GM23338 (cell line): ENCODE measurements around the gene FGD3. TPM values are rescaled to one million over a fixed set of nuclear protein-coding genes. Genes with fewer than 3 reads are reported as not detected.

Source experiments
- ATAC-seq: fragments of 200-7000 bp; cut with Tn5 transposase; 3 replicates; pipeline ENCODE4 v1.9.1; 2020
- DNase-seq: peaks from one replicate; pipeline ENCODE4 v3.0.0-alpha.2; 2015; ENCODE audit warnings: low spot score
- H2AFZ ChIP-seq: fragments of 200-600 bp; sonication (generic); 2 replicates; pipeline ENCODE4 v1.8.0; 2016; ENCODE audit warnings: antibody characterized with exemption, mild to moderate bottlenecking, moderate library complexity
- H3F3A ChIP-seq: fragments of 200-600 bp; sonication (generic); replicated peaks from 2 replicates; pipeline ENCODE4 v1.8.0; 2017; ENCODE audit warnings: antibody characterized with exemption, mixed run types, low read depth
- H3K27ac ChIP-seq: fragments of 200-600 bp; sonication (generic); 2 replicates; pipeline ENCODE4 v1.6.1; 2016; ENCODE audit warnings: low read depth
- H3K27me3 ChIP-seq: fragments of 200-600 bp; sonication (generic); 2 replicates; pipeline ENCODE4 v1.8.0; 2016; ENCODE audit warnings: mild to moderate bottlenecking, mixed run types, moderate library complexity; ENCODE audit not compliant: insufficient read depth
- H3K36me3 ChIP-seq: fragments of 200-600 bp; sonication (generic); 2 replicates; pipeline ENCODE4 v1.8.0; 2016; ENCODE audit warnings: mild to moderate bottlenecking; ENCODE audit not compliant: insufficient read depth
- H3K4me1 ChIP-seq: fragments of 200-600 bp; sonication (generic); 2 replicates; pipeline ENCODE4 v1.8.0; 2016; ENCODE audit warnings: mild to moderate bottlenecking, moderate library complexity; ENCODE audit not compliant: insufficient read depth
- H3K4me2 ChIP-seq: fragments of 200-600 bp; sonication (generic); 2 replicates; pipeline ENCODE4 v1.7.1; 2017; ENCODE audit warnings: mixed run types
- H3K4me3 ChIP-seq: fragments of 200-600 bp; sonication (generic); 2 replicates; pipeline ENCODE4 v1.6.1; 2016; ENCODE audit warnings: mixed run types
- H3K79me2 ChIP-seq: fragments of 200-600 bp; sonication (generic); replicated peaks from 2 replicates; pipeline ENCODE4 v1.8.0; 2017; ENCODE audit warnings: mild to moderate bottlenecking; ENCODE audit not compliant: insufficient read depth
- H3K9me2 ChIP-seq: fragments of 200-600 bp; sonication (generic); 2 replicates; pipeline ENCODE4 v1.8.0; 2017; ENCODE audit not compliant: insufficient read depth
- H4K20me1 ChIP-seq: fragments of 200-600 bp; sonication (generic); replicated peaks from 2 replicates; pipeline ENCODE4 v1.8.0; 2017; ENCODE audit warnings: mild to moderate bottlenecking; ENCODE audit not compliant: insufficient read depth
- H3K27ac Mint-ChIP-seq: 2 replicates; pipeline ENCODE4 v1.8.0; 2020; ENCODE audit warnings: inconsistent platforms, mild to moderate bottlenecking, moderate library complexity, mixed read lengths
- H3K27me3 Mint-ChIP-seq: 3 replicates; pipeline ENCODE4 v1.8.0; 2022; ENCODE audit warnings: low read depth, mild to moderate bottlenecking, moderate library complexity, mixed read lengths, inconsistent platforms; ENCODE audit not compliant: insufficient read depth, poor library complexity
- H3K36me3 Mint-ChIP-seq: 3 replicates; pipeline ENCODE4 v1.8.0; 2021; ENCODE audit warnings: low read depth, mild to moderate bottlenecking, inconsistent platforms, moderate library complexity, mixed read lengths
- H3K4me1 Mint-ChIP-seq: 3 replicates; pipeline ENCODE4 v1.8.0; 2020; ENCODE audit warnings: mild to moderate bottlenecking, inconsistent platforms, mixed read lengths
- H3K4me3 Mint-ChIP-seq: 3 replicates; pipeline ENCODE4 v1.8.0; 2021; ENCODE audit warnings: moderate library complexity, mild to moderate bottlenecking, inconsistent platforms, mixed read lengths
- H3K9me3 Mint-ChIP-seq: 3 replicates; pipeline ENCODE4 v1.8.0; 2020; ENCODE audit warnings: moderate library complexity, mild to moderate bottlenecking, inconsistent platforms, mixed read lengths
- CREB1 ChIP-seq: fragments of 250-450 bp; sonication (Bioruptor Pico); IDR thresholded peaks from 2 replicates; pipeline ENCODE4 v1.5.0; 2020; ENCODE audit warnings: low read depth, mild to moderate bottlenecking, moderate library complexity
- EZH2 ChIP-seq: fragments of 200-600 bp; sonication (generic); IDR thresholded peaks from one replicate; pipeline ENCODE4 v1.8.0; 2017; ENCODE audit warnings: antibody characterized with exemption, mild to moderate bottlenecking, low read depth; ENCODE audit not compliant: unreplicated experiment
- EZH2phosphoT487 ChIP-seq: fragments of 200-600 bp; sonication (generic); IDR thresholded peaks from one replicate; pipeline ENCODE4 v1.8.1; 2018; ENCODE audit warnings: antibody characterized with exemption; ENCODE audit not compliant: unreplicated experiment
- JUNB ChIP-seq: IDR thresholded peaks from one replicate; pipeline ENCODE4 v1.6.1; 2016; ENCODE audit warnings: antibody characterized with exemption; ENCODE audit not compliant: unreplicated experiment
- NANOG ChIP-seq: IDR thresholded peaks from 2 replicates; pipeline ENCODE4 v1.6.1; 2016; ENCODE audit warnings: antibody characterized with exemption, borderline replicate concordance
- POLR2AphosphoS5 ChIP-seq: IDR thresholded peaks from 2 replicates; pipeline ENCODE4 v1.6.1; 2016; ENCODE audit warnings: antibody characterized with exemption, low read depth
- STAT1 ChIP-seq: IDR thresholded peaks from one replicate; pipeline ENCODE4 v1.6.1; 2016; ENCODE audit warnings: antibody characterized with exemption; ENCODE audit not compliant: unreplicated experiment
- ZNF114 ChIP-seq: fragments of 250-450 bp; sonication (Bioruptor Pico); IDR thresholded peaks from 2 replicates; pipeline ENCODE4 v1.5.0; 2020; ENCODE audit warnings: mild to moderate bottlenecking, moderate library complexity
- ZNF331 ChIP-seq: fragments of 250-450 bp; sonication (Bioruptor Pico); IDR thresholded peaks from 2 replicates; pipeline ENCODE4 v1.5.0; 2020; ENCODE audit warnings: low read depth, mild to moderate bottlenecking, moderate library complexity
- polyA plus RNA-seq: library from polyadenylated mRNA; unstranded; fragments of >200 nt; fragmentation: Nextera tagmentation; extraction: Ambion mirVana; gene quantifications from 2 replicates; pipeline ENCODE4 v1.2.1, GENCODE V29; 2016
- total RNA-seq: library from RNA; depleted of rRNA; stranded (reverse); fragments of >200 nt; shearing (Covaris generic); gene quantifications from 2 replicates; pipeline ENCODE4 v1.2.3, GENCODE V29; 2014
- TF ChIP-seq, protein P1 (sequence below): fragments of 250-450 bp; sonication (Bioruptor Pico); IDR thresholded peaks from 2 replicates; pipeline ENCODE4 v1.5.0; 2020; ENCODE audit warnings: mild to moderate bottlenecking, moderate library complexity
- TF ChIP-seq, protein P2 (sequence below): IDR thresholded peaks from one replicate; pipeline ENCODE4 v1.6.1; 2018; ENCODE audit warnings: antibody characterized with exemption; ENCODE audit not compliant: unreplicated experiment
- TF ChIP-seq, protein P3 (sequence below), 2 experiments: fragments of 200-600 bp in 1 of 2; sonication (generic) in 1 of 2; conservative IDR thresholded peaks; 2 replicates each; pipeline versions ENCODE4 v1.5.1 to v1.6.1; 2016 to 2017; ENCODE audit warnings: antibody characterized with exemption in 2 of 2, low read depth in 2 of 2, mild to moderate bottlenecking in 2 of 2, moderate library complexity in 1 of 2
- TF ChIP-seq, protein P4 (sequence below): IDR thresholded peaks from 2 replicates; pipeline ENCODE4 v1.6.1; 2016; ENCODE audit warnings: antibody characterized with exemption

The FGD3 gene
- total and polyA plus RNA-seq, 2 experiments from 2014 or later: 0.95 to 1.7 TPM

DNA sequence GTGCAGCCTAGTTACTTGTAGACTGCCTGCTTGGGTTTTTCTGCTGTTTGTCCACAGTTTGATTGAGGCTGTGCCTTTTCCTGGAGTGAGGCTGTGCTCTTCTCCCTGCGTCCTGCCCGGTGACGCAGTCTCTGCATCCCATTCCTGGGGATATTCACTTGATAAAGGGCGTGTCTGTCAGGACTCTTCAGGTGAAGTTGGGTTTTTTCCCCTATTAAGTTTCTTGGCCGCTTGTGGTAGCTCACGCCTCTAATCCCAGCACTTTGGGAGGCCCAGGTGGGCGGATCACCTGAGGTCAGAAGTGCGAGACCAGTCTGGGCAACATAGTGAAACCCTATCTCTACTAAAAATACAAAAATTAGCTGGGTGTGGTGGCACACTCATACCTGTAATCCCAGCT is 61.1 kb downstream of the FGD3 start:
- H3K27ac Mint-ChIP-seq: no peak overlapping the region
- DNase-seq (no peak), ATAC-seq (no peak)
- Histone ChIP-seq H2AFZ (no peak overlapping the region), H3K79me2 (no peaks in the 10 kb centered on the region), H3K27ac (no peak overlapping the region), H3K4me3 (no peak overlapping the region), H3K36me3 (no peaks in the 10 kb centered on the region), H3K27me3 (no peaks in the 10 kb centered on the region), H3K4me2 (no peak overlapping the region), H4K20me1 (no peaks in the 10 kb centered on the region), H3K9me2 (no peaks in the 10 kb centered on the region), H3K4me1 (no peaks in the 10 kb centered on the region; the same call in 1 of the 2 replicates), H3F3A (no peaks in the 10 kb centered on the region)
- peaks cover 10% of the 10 kb centered on the region for H3K27me3 Mint-ChIP-seq
- no peak overlapping the region for H3K4me3 Mint-ChIP-seq
- no peaks in the 10 kb centered on the region; the same call in 2 of the 3 replicates for H3K9me3 Mint-ChIP-seq
- no peaks in the 10 kb centered on the region for H3K36me3 Mint-ChIP-seq
- TF ChIP-seq, protein P1, sequence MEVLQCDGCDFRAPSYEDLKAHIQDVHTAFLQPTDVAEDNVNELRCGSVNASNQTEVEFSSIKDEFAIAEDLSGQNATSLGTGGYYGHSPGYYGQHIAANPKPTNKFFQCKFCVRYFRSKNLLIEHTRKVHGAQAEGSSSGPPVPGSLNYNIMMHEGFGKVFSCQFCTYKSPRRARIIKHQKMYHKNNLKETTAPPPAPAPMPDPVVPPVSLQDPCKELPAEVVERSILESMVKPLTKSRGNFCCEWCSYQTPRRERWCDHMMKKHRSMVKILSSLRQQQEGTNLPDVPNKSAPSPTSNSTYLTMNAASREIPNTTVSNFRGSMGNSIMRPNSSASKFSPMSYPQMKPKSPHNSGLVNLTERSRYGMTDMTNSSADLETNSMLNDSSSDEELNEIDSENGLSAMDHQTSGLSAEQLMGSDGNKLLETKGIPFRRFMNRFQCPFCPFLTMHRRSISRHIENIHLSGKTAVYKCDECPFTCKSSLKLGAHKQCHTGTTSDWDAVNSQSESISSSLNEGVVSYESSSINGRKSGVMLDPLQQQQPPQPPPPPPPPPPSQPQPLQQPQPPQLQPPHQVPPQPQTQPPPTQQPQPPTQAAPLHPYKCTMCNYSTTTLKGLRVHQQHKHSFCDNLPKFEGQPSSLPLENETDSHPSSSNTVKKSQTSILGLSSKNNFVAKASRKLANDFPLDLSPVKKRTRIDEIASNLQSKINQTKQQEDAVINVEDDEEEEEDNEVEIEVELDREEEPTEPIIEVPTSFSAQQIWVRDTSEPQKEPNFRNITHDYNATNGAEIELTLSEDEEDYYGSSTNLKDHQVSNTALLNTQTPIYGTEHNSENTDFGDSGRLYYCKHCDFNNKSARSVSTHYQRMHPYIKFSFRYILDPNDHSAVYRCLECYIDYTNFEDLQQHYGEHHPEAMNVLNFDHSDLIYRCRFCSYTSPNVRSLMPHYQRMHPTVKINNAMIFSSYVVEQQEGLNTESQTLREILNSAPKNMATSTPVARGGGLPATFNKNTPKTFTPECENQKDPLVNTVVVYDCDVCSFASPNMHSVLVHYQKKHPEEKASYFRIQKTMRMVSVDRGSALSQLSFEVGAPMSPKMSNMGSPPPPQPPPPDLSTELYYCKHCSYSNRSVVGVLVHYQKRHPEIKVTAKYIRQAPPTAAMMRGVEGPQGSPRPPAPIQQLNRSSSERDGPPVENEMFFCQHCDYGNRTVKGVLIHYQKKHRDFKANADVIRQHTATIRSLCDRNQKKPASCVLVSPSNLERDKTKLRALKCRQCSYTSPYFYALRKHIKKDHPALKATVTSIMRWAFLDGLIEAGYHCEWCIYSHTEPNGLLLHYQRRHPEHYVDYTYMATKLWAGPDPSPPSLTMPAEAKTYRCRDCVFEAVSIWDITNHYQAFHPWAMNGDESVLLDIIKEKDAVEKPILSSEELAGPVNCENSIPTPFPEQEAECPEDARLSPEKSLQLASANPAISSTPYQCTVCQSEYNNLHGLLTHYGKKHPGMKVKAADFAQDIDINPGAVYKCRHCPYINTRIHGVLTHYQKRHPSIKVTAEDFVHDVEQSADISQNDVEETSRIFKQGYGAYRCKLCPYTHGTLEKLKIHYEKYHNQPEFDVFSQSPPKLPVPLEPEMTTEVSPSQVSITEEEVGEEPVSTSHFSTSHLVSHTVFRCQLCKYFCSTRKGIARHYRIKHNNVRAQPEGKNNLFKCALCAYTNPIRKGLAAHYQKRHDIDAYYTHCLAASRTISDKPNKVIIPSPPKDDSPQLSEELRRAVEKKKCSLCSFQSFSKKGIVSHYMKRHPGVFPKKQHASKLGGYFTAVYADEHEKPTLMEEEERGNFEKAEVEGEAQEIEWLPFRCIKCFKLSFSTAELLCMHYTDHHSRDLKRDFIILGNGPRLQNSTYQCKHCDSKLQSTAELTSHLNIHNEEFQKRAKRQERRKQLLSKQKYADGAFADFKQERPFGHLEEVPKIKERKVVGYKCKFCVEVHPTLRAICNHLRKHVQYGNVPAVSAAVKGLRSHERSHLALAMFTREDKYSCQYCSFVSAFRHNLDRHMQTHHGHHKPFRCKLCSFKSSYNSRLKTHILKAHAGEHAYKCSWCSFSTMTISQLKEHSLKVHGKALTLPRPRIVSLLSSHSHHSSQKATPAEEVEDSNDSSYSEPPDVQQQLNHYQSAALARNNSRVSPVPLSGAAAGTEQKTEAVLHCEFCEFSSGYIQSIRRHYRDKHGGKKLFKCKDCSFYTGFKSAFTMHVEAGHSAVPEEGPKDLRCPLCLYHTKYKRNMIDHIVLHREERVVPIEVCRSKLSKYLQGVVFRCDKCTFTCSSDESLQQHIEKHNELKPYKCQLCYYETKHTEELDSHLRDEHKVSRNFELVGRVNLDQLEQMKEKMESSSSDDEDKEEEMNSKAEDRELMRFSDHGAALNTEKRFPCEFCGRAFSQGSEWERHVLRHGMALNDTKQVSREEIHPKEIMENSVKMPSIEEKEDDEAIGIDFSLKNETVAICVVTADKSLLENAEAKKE (CRISPR knock-in tag): no peak
- TF ChIP-seq EZH2 (no peak), JUNB (no peak), ZNF331 (CRISPR knock-in tag) (no peak), CREB1 (CRISPR knock-in tag) (no peak), ZNF114 (CRISPR knock-in tag) (no peak), EZH2phosphoT487 (no peak), STAT1 (no peak), POLR2AphosphoS5 (no peak), NANOG (no peak)
- TF ChIP-seq, protein P2, sequence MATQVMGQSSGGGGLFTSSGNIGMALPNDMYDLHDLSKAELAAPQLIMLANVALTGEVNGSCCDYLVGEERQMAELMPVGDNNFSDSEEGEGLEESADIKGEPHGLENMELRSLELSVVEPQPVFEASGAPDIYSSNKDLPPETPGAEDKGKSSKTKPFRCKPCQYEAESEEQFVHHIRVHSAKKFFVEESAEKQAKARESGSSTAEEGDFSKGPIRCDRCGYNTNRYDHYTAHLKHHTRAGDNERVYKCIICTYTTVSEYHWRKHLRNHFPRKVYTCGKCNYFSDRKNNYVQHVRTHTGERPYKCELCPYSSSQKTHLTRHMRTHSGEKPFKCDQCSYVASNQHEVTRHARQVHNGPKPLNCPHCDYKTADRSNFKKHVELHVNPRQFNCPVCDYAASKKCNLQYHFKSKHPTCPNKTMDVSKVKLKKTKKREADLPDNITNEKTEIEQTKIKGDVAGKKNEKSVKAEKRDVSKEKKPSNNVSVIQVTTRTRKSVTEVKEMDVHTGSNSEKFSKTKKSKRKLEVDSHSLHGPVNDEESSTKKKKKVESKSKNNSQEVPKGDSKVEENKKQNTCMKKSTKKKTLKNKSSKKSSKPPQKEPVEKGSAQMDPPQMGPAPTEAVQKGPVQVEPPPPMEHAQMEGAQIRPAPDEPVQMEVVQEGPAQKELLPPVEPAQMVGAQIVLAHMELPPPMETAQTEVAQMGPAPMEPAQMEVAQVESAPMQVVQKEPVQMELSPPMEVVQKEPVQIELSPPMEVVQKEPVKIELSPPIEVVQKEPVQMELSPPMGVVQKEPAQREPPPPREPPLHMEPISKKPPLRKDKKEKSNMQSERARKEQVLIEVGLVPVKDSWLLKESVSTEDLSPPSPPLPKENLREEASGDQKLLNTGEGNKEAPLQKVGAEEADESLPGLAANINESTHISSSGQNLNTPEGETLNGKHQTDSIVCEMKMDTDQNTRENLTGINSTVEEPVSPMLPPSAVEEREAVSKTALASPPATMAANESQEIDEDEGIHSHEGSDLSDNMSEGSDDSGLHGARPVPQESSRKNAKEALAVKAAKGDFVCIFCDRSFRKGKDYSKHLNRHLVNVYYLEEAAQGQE: no peak
- TF ChIP-seq, protein P3, sequence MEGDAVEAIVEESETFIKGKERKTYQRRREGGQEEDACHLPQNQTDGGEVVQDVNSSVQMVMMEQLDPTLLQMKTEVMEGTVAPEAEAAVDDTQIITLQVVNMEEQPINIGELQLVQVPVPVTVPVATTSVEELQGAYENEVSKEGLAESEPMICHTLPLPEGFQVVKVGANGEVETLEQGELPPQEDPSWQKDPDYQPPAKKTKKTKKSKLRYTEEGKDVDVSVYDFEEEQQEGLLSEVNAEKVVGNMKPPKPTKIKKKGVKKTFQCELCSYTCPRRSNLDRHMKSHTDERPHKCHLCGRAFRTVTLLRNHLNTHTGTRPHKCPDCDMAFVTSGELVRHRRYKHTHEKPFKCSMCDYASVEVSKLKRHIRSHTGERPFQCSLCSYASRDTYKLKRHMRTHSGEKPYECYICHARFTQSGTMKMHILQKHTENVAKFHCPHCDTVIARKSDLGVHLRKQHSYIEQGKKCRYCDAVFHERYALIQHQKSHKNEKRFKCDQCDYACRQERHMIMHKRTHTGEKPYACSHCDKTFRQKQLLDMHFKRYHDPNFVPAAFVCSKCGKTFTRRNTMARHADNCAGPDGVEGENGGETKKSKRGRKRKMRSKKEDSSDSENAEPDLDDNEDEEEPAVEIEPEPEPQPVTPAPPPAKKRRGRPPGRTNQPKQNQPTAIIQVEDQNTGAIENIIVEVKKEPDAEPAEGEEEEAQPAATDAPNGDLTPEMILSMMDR (conservative IDR thresholded peaks at IDR 0.05; ENCODE audit: low read depth in 2 of 2): no peak
- TF ChIP-seq, protein P4, sequence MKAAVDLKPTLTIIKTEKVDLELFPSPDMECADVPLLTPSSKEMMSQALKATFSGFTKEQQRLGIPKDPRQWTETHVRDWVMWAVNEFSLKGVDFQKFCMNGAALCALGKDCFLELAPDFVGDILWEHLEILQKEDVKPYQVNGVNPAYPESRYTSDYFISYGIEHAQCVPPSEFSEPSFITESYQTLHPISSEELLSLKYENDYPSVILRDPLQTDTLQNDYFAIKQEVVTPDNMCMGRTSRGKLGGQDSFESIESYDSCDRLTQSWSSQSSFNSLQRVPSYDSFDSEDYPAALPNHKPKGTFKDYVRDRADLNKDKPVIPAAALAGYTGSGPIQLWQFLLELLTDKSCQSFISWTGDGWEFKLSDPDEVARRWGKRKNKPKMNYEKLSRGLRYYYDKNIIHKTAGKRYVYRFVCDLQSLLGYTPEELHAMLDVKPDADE: no peak
- peaks cover 6% of the 10 kb centered on the region; the same call in 1 of the 3 replicates for H3K4me1 Mint-ChIP-seq
